HG03135 (cell line): Measurements from ENCODE around the gene DOK7.

Experiments
- ATAC-seq: cut with Tn5 transposase; IDR thresholded peaks from one replicate; pipeline ENCODE4 v1.9.1; 2021; ENCODE audit warnings: mild to moderate bottlenecking, moderate library complexity; ENCODE audit not compliant: unreplicated experiment

The DOK7 gene

DNA sequence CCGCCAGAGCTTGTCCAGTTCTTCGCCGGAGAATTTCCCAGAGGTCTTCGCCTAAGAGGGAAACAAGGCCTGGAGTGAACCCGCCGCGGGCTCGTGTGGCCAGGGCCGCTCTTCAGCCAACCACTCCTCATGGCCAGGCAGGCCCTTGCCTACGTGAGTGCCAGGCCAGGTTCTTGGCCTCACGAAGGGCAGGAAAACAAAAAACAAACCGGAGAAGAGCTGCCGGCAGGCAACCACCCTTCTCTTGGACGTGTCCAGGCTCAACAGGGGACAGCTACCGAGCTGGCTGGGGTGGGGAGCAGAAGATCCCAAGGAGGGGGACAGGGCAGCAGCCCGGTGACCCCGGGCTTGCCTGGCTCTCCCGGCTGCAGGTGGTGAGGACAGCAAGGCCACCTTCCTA, 55.8 kb downstream of the DOK7 start:
- ATAC-seq: no peak

- no peak for ATAC-seq
These were observed 56.6 kb downstream of the DOK7 start for GRCh38 chr4:3519468-3520264.

- ATAC-seq: no peak
These were observed 57.2 kb downstream of the DOK7 start for GRCh38 chr4:3520276-3520675.

GRCh38 chr4:3520796-3521600, 57.9 kb downstream of the DOK7 start:
- no peak for ATAC-seq

- ATAC-seq: no peak
These were observed 58.7 kb downstream of the DOK7 start for GRCh38 chr4:3521621-3522325.

- no peak for ATAC-seq
These were observed 59.2 kb downstream of the DOK7 start for GRCh38 chr4:3522326-3522640.

- no peak for ATAC-seq
These were observed 59.5 kb downstream of the DOK7 start for GRCh38 chr4:3522651-3523050.

DNA sequence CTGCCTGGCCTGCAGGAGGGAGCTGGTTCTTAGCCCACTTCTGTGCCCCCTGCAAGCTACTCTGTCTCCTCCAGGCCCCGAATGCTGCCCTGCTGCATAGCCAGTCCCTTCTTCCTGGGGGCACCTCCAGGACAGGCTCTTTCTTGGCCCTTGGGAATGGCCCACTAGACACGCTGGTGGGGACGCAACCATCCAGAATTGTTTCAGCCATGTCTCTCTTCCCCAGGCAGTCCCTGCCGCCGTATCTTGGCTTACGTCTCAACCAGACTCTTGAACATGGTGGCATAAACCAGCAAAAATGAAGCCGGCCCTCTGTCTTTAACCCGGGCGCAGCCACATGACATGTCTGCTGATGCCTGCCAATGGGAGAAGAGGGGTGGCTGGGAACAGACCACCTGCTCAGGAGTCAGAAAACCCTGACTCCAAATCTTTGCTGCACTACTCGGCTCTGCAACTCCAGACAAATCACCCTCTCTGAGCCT, 60.1 kb downstream of the DOK7 start:
- ATAC-seq: no peak

- no peak for ATAC-seq
These were observed 60.6 kb downstream of the DOK7 start for GRCh38 chr4:3523628-3524221.

DNA sequence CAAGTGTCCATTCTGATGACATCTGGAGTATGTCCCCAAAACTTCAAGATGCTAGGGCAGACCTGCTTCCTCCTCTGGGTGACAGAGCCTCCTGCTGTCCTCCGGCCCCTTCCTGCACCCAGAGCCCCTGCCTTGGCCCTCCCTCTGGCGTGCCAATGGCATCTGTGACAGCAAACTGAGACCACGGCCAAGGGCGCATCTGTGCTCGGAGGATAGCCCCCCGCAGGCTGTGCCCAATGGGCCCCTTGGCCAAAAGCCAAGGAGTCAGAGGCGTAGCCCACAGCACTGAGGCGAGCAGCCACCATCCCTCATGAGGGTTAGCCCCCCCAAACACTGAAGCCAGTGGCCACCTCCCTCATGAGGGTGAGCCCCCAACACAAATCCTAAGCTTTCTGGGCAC, 61.2 kb downstream of the DOK7 start:
- no peak for ATAC-seq

DNA sequence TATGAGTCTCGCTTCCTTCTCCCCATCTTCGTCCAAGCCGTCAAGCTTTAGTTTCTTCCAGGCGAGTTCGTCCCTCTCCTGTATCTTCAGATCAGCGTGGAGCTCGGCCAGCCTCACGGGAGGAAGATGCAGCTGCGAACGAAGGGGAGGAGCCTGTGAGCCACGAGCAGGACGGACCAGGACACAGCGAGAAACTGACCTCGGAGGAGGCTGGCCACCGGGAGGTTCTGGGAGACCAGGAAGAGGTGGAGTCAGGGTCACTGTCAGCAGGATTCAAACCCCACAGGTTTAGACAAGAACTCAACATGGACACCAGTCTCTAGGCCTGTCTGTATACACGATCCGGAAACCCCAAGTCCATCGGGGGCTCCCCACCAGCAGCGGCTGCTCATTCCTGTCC, 61.8 kb downstream of the DOK7 start:
- ATAC-seq: no peak

DNA sequence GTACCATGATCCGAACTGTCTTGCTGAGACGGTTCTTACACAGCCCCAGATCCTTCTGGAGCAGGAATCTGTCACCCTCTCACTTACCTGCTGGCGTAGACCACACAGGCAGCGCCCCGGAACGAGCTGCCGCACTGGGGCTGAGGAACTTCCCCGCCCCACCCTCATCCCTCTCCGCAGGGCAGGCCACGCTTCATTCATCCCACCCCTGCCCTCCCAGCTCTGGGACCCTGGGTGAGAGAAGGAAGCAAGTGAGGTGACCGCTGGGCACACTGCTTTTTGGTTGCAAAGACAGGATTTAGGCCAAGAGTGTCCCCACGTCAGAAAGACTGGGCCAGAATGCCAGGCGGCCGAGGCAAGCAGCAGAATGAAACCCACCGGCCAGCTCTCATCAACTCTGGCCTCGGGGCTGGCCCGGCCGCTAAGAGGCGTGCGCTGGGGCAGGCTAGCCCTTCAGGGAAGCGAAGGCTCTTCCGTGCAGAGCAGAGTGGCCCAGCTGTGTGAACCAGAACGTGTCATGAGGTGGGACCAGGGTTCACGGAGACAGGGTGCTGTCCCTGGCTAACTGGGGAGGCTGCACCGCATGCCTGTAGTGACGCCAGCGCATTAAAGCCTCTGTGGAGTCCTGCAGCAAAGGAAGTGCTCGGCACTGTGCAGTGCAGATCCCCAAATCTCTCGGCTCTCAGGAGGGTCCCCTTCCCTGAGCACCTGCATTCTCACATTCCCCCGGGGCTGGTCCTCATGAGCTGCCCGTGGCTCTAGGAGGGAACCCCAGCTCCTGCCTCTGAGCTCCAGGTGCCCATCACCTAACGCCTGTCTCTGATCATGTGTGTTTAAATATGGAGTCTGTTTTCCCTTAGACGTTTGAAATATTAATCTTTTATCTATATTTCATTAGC, 62.7 kb downstream of the DOK7 start:
- ATAC-seq: no peak

- no peak for ATAC-seq
These were observed 63.4 kb downstream of the DOK7 start for GRCh38 chr4:3526456-3526855.

DNA sequence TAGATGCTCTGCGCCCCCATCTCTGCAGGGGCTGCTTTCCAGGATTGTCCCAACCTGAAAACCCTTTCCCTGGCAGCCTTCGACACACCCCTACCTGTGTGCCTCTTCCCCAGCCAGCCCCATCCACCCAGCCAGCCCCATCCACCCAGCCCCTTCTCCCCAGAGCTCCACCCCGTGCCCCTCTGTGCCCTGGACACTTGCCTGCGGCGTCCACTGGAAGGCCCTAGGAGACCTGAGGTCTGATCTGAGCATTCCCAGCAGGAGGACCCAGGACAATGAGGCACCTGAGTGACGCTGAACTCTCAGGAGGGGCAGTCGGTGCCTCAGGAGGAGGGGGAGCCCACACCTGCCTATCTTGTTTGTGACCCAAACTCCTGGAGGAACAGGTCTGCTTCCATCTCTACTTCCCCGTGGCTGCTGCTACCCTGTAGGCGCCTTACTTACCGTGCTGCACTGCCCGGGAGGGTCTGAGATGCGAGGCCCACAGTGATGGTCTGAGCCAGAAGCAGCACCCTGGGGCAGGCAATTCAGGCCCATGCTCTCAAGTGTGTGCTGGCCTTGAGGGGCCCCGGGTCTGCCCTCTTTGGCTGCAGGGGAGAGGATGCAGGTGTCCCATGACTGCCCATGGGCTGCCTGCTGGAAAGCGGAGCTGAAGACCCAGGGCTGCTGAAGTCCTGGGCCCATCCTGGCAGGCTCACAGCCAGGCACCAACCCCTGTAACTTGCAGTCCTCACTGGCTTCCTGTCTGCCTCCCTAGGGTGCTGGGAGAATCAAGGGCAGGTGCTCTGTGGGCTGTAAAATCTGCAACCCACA, 64.2 kb downstream of the DOK7 start:
- ATAC-seq: no peak

- no peak for ATAC-seq
These were observed 65.1 kb downstream of the DOK7 start for GRCh38 chr4:3527914-3528876.

- no peak for ATAC-seq
These were observed 66.3 kb downstream of the DOK7 start for GRCh38 chr4:3529363-3529762.

DNA sequence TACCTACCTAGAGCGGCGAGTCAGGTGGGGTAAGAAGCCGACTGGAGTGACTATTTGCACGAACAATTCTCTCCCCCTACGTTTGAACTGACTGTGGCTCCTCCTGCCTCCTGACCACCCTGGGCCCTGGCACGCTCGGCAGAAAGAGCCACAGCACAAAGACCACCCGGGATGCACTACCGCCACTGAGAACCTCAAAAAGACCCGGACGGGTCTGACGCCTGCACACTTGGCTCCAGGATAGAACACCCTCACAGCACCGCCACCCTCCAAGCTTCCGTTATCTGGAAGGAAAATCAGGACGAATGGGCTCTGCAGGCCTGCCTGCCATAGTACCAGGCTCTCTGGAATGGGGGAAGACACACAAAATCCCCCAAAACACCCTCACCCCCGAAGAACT, 66.9 kb downstream of the DOK7 start:
- no peak for ATAC-seq

DNA sequence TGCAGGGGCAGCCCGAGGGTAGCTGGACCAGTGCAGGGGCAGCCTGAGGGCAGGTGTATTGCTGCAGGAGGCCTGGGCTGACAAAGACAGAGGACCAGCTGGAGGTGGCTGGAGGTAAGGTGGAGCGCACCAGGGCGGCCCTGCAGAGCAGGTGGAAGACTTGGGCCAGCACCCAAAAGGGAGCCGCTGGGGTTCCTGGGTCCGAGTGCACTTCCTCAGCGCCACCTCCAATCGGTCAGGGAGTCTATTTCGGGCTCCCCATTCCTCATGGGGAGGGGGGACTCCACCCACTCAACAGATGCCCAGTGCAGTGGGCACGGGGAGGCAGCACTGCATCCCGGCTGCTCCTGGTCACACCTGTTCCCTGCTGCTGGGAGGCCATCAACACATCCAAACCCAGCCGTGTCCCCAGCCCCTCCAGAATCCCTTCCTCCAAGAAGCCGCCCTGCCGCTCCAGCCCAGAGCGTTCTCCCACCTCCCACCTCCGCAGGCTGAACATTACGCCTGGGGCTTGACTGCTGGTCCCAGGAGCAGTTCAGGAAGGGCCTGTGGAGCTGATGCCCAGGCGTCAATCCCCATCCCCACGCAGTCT, 67.7 kb downstream of the DOK7 start:
- no peak for ATAC-seq
